SK-N-SH (cell line): Measurements from ENCODE around the gene HLA-DOA.

Experiments used
- CTCF ChIP-seq: fragments of 200-600 bp; sonication (generic); IDR thresholded peaks from 2 replicates; pipeline ENCODE4 v1.6.1; 2017; ENCODE audit warnings: antibody characterized with exemption, mild to moderate bottlenecking, moderate library complexity
- EZH2phosphoT487 ChIP-seq: fragments of 200-600 bp; sonication (generic); IDR thresholded peaks from 2 replicates; pipeline ENCODE4 v1.6.1; 2017; ENCODE audit warnings: low read depth, mixed run types, mild to moderate bottlenecking, antibody characterized with exemption, moderate library complexity, borderline replicate concordance
- IRF3 ChIP-seq: fragments of 150-350 bp; IDR thresholded peaks from 2 replicates; pipeline ENCODE4 v1.6.1; 2016; ENCODE audit warnings: mild to moderate bottlenecking, low read depth, low read length
- NFIC ChIP-seq: IDR thresholded peaks from 2 replicates; pipeline ENCODE4 v1.4.0; 2012; ENCODE audit warnings: borderline replicate concordance
- POLR2AphosphoS5 ChIP-seq: IDR thresholded peaks from 2 replicates; pipeline ENCODE4 v1.6.1; 2012; ENCODE audit warnings: low read depth, low read length
- USF1 ChIP-seq: IDR thresholded peaks from 2 replicates; pipeline ENCODE4 v1.4.0; 2012; ENCODE audit warnings: low read depth, borderline replicate concordance

- TF ChIP-seq POLR2AphosphoS5: peak; percentile 54; the same call in 1 of the 2 replicates
- no peak for TF ChIP-seq CTCF
- TF ChIP-seq IRF3: no peak
- TF ChIP-seq EZH2phosphoT487: no peak
- no peak for TF ChIP-seq USF1
- 0 out of 2 replicates have a peak, but pooled peaks have one; percentile 5 for TF ChIP-seq NFIC
These were observed 38.8 kb downstream of the HLA-DOA start for GRCh38 chr6:32970413-32971241.
